Neutrophil (primary cell): ENCODE measurements around the gene EHBP1.

Experiments used
- H3K27ac ChIP-seq: fragments of 200-600 bp; sonication (generic); 2 replicates; pipeline ENCODE4 v1.5.1; 2016; ENCODE audit warnings: mild to moderate bottlenecking, moderate library complexity
- H3K27me3 ChIP-seq: fragments of 200-600 bp; sonication (generic); 2 replicates; pipeline ENCODE4 v1.6.0; 2016; ENCODE audit warnings: mild to moderate bottlenecking
- H3K36me3 ChIP-seq: fragments of 200-600 bp; sonication (generic); 2 replicates; pipeline ENCODE4 v1.5.1; 2017
- H3K4me1 ChIP-seq, 2 experiments: fragments of 200-600 bp in 1 of 2; sonication (generic) in 1 of 2; 1 replicate in 1 of 2; 2 replicates in 1 of 2; pipeline versions ENCODE4 v1.5.1 to v1.6.1; 2013 to 2016; ENCODE audit warnings: low read depth in 1 of 2, low read length in 1 of 2, mild to moderate bottlenecking in 1 of 2, moderate library complexity in 1 of 2; ENCODE audit not compliant: control insufficient read depth in 1 of 2, insufficient read depth in 1 of 2
- H3K4me3 ChIP-seq, 2 experiments: fragments of 200-600 bp in 1 of 2; sonication (generic) in 1 of 2; 1 replicate in 1 of 2; 2 replicates in 1 of 2; pipeline ENCODE4 v1.5.1; 2013 to 2016; ENCODE audit warnings: low read depth in 1 of 2, low read length in 1 of 2, mild to moderate bottlenecking in 1 of 2, moderate library complexity in 1 of 2
- H3K9me3 ChIP-seq: fragments of 200-600 bp; sonication (generic); 2 replicates; pipeline ENCODE4 v1.5.1; 2016
- TF ChIP-seq, protein P1 (sequence below): fragments of 200-600 bp; sonication (generic); IDR thresholded peaks from 2 replicates; pipeline ENCODE4 v1.5.1; 2016; ENCODE audit warnings: antibody characterized with exemption

Gene EHBP1

DNA sequence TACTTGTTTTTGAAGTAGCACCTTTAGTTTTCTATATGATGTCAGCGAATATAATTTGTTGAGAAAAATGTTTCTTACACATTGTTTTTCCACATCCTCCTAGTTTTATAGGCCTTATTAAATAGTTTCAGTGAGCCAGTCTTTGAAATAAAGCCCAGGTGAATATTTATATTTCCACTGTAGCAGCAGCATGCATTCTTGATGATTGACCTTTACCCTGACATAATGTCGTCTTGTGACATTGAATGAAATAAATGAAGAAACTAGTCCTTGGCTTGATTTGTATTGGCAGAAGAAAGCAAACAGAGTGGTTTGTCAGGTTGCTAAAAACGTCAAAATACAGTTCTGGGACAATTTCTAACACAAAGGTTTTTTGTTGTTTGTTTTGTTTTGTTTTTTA, 84.4 kb downstream of the EHBP1 start:
- Histone ChIP-seq H3K27ac (no peak overlapping the region), H3K36me3 (no peaks in the 10 kb centered on the region), H3K27me3 (no peaks in the 10 kb centered on the region), H3K4me3 (no peak overlapping the region), H3K9me3 (no peaks in the 10 kb centered on the region), H3K4me1 (peaks cover 0 to 7% of the 10 kb centered on the region in 2 experiments)
- TF ChIP-seq, protein P1, sequence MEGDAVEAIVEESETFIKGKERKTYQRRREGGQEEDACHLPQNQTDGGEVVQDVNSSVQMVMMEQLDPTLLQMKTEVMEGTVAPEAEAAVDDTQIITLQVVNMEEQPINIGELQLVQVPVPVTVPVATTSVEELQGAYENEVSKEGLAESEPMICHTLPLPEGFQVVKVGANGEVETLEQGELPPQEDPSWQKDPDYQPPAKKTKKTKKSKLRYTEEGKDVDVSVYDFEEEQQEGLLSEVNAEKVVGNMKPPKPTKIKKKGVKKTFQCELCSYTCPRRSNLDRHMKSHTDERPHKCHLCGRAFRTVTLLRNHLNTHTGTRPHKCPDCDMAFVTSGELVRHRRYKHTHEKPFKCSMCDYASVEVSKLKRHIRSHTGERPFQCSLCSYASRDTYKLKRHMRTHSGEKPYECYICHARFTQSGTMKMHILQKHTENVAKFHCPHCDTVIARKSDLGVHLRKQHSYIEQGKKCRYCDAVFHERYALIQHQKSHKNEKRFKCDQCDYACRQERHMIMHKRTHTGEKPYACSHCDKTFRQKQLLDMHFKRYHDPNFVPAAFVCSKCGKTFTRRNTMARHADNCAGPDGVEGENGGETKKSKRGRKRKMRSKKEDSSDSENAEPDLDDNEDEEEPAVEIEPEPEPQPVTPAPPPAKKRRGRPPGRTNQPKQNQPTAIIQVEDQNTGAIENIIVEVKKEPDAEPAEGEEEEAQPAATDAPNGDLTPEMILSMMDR, result no peak

GRCh38 chr2:62792408-62792807, 86.9 kb downstream of the EHBP1 start:
- H3K27me3 ChIP-seq, result no peaks in the 10 kb centered on the region

GRCh38 chr2:62793213-62793612, 87.7 kb downstream of the EHBP1 start:
- Histone ChIP-seq H3K27ac (no peak overlapping the region), H3K4me3 (no peak overlapping the region), H3K4me1 (no peaks in the 10 kb centered on the region), H3K27me3 (no peaks in the 10 kb centered on the region), H3K9me3 (no peaks in the 10 kb centered on the region), H3K36me3 (no peaks in the 10 kb centered on the region)
- TF ChIP-seq, protein P1, result no peak

More at GRCh38 chr2:62792408-62792807, 86.9 kb downstream of the EHBP1 start:
- Histone ChIP-seq H3K9me3 (no peaks in the 10 kb centered on the region), H3K27ac (no peak overlapping the region), H3K36me3 (no peaks in the 10 kb centered on the region), H3K4me1 (no peaks in the 10 kb centered on the region), H3K4me3 (no peak overlapping the region)
- TF ChIP-seq, protein P1, result no peak

GRCh38 chr2:62794791-62795190, 89.3 kb downstream of the EHBP1 start:
- H3K9me3 ChIP-seq, result no peaks in the 10 kb centered on the region
- H3K4me1 ChIP-seq, result no peaks in the 10 kb centered on the region
- no peak overlapping the region for H3K27ac ChIP-seq
- TF ChIP-seq, protein P1, result no peak
- no peaks in the 10 kb centered on the region for H3K27me3 ChIP-seq
- H3K36me3 ChIP-seq, result no peaks in the 10 kb centered on the region
- no peak overlapping the region for H3K4me3 ChIP-seq

- Histone ChIP-seq H3K9me3 (no peaks in the 10 kb centered on the region), H3K4me1 (no peaks in the 10 kb centered on the region), H3K4me3 (no peak overlapping the region), H3K27ac (no peak overlapping the region), H3K27me3 (no peaks in the 10 kb centered on the region), H3K36me3 (no peaks in the 10 kb centered on the region)
- TF ChIP-seq, protein P1, result no peak
Observed at GRCh38 chr2:62795341-62795740, 89.8 kb downstream of the EHBP1 start.

GRCh38 chr2:62797107-62797506, 91.6 kb downstream of the EHBP1 start:
- no peak overlapping the region for H3K27ac ChIP-seq
- TF ChIP-seq, protein P1, result no peak
- H3K4me1 ChIP-seq, result no peaks in the 10 kb centered on the region
- no peaks in the 10 kb centered on the region for H3K27me3 ChIP-seq
- H3K4me3 ChIP-seq, result no peak overlapping the region
- no peaks in the 10 kb centered on the region for H3K36me3 ChIP-seq
- no peaks in the 10 kb centered on the region for H3K9me3 ChIP-seq
